HL-60/S4 treated with retinoic acid at 250 ng/mL for 4 days and 3 days (cell line): ENCODE data around the gene NKAPD1.
"Not testable (repeated sequence)": the region's sequence is repeated elsewhere in the genome, so short reads cannot be mapped to it uniquely, and the experiment has no call there.

Source experiments
- in situ Hi-C: fragments of 300-500 bp; cut with MboI; formaldehyde crosslinking; loops from 2 replicates; pipeline ENCODE4 v1.7.0; 2022; ENCODE audit warnings: low sequenced_read_pairs

The NKAPD1 gene

DNA sequence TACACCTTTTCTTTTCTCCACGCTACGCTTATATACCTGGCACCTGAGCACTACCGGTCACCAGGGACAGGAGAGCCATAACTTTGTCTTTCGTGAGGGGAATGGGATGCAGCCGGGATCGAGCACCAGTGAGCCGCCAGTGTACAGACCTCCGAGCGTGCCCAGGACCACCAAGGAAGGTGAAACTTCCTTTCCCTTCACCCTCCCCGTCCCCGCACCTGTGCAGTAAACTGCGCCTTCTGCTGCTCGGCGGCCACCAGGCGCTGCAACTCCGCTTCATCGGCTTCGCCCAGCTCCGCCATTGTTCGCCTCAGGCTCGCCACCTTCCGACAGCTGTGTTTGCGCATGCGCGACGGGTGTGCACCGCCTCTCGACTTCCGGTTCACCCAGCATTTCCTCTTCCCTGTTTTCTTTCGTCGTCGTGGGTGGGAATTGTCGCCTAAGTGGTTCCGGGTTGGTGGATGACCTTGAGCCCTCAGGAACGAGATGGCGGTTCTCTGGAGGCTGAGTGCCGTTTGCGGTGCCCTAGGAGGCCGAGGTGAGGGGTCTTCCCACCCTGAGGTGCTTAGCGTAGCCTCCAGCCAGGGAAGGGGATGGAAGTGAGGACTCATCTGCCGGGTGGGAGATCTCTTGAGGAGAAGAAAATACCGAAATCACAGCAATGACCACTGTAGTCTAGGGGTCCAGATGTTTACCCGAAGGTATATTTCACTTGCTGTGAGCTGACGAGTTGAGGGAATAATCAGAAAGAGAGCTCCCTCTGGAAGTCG is 12.5 kb downstream of the NKAPD1 start, which contains the start of the genes SDHD and TIMM8B:
SDHD (plus strand) TSS at position 452 of the 770 bp plus-strand sequence; CDS start at position 487, 35 bp downstream.
TIMM8B (minus strand) TSS at position 335 of the 770 bp plus-strand sequence; CDS start at position 302, 33 bp downstream.
- in situ Hi-C loops, result no loop called here

DNA sequence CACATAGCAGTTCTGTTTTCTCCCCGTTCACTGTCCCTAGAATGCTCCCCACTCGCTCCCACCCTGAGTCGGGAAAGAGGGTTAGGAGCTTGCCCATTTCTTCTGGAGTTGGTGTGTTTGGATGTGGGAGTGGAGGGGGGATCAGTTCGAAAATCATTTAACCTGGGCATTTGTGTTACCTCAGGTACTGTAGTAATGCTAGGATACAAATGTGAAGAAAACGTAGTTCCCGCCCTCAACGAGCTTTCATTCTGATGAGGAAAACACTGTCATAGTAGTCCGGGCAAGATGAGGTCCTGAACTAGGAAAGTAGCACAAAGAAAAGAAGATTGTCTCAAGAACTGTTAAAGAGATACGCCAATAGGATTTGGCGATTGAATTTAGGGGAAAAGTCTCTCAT is 13.1 kb downstream of the NKAPD1 start:
- in situ Hi-C loops, result no loop called here

DNA sequence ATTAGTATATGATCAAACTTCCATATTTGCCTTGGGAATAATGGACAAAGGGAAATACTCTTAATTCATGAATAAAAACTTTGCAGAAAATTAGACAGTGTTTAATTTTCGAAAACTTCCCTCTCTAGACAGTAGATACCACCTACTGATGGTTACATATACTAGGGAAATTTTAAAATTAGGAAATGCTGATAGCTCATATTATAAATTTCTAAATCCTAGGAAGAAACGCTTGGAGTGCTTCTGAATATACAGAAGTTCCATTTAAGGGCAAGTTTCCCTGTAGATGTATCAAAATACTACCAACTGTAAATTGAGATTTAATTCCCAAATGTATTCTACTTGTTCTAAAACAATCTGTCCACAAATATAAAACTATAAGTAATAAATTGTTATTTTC is 21.2 kb downstream of the NKAPD1 start:
- in situ Hi-C loops, result not testable (repeated sequence)

GRCh38 chr11:112096194-112096593 is 22.1 kb downstream of the NKAPD1 start:
- in situ Hi-C loops, result no loop called here

DNA sequence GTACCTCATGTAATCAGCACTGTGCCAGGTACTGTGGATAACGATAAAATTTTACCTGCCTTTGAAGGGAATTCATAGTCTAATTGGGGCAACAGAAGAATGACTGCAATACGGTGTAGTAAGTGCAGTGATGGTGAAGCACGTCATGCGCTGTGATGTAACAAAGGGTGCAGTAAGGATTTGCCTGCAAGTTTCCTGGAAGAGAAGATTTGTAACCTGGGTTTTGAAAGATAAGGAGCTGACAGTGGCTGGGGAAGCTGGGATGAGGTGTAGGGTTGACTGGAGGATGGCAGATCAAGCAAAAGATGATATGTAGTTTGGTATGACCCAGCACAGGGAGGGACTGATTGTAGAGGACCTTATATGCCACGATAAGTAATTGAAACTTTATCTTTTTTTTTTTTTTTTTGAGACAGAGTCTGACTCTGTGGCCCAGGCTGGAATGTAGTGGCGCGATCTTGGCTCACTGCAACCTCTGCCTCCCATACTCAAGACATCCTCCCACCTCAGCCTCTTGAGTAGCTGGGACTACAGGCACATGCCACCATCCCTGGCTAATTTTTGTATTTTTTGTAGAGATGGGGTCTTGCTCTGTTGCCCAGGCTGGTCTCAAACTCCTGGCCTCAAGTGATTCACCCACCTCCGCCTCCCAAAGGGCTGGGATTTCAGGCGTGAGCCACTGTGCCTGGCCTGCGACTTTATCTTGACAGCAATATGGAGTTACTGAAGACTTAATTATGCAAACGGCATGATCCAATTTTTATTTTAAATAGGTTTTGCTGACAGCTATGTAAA is 23.8 kb downstream of the NKAPD1 start:
- in situ Hi-C loops, result no loop called here

- in situ Hi-C loops, result no loop called here
Observed at GRCh38 chr11:112100462-112100861, 26.4 kb downstream of the NKAPD1 start.

GRCh38 chr11:112103446-112103845 is 29.3 kb downstream of the NKAPD1 start:
- in situ Hi-C loops, result no loop called here

DNA sequence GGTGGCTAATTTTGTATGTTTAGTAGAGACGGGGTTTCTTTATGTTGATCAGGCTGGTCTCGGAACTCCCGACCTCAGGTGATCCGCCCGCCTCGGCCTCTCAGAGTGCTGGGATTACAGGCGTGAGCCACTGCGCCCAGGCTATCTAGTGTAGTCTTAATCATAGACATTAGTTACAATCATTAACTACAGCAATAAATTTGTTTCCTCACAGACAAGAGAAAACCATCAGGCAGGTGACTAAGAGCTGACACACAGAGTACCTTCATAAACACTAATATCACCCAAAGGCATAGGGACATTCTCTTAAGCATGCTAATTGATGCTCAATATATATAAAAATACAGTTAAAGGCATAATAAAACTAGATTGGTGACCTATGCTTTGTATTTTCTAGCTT is 32.0 kb downstream of the NKAPD1 start:
- in situ Hi-C loops, result no loop called here

- in situ Hi-C loops, result no loop called here
Observed at GRCh38 chr11:112113539-112114457, 39.7 kb downstream of the NKAPD1 start.

GRCh38 chr11:112114460-112114859 is 40.4 kb downstream of the NKAPD1 start:
- in situ Hi-C loops, result no loop called here

GRCh38 chr11:112115386-112115785 is 41.3 kb downstream of the NKAPD1 start:
- in situ Hi-C loops, result no loop called here

DNA sequence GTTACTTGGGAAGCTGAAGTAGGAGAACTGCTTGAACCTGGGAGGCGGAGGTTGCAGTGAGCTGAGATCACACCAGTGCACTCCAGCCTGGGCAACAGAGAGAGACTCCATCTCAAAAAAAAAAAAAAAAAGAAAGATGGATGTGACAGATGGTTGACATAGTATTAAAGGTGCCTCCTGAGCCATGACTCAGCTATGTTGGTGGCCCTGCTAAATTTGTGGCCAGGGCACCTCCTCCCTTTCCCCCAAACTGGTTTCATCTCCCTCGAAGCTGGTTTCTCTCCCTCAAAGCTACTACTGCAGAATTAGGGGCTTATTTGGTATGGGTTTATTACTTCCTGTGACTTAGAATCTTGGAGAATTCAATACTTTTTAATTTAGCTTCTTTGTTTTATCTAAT is 44.1 kb downstream of the NKAPD1 start:
- in situ Hi-C loops, result no loop called here

DNA sequence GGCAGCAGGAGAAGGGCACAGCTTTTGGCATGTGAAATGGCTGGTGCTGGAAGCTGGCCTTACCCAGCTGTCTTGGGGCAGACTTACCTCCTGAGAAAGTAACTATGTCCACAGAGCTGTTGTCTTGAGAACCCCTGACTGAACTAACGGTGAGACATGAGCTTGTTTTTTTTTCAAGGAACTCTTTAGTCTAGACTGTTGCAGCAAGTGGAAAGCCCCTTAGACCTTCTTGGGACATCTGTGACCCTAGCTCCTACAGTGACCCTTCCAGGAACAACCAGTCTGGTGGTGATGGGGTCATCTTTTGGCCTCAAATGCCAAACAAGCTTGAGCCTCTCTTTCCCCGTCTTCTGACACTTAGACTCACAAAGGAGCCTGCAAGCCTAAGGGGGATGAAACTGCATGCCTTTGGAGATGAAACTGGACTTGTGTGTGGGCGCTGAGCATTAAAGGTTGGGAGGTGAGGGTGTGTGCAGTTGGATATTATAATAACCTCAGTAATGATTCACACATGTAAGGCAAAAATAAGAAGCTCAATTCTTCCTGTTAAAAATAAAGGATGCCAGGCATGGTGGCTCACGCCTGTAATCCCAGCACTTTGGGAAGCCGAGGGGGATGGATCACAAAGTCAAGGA is 48.0 kb downstream of the NKAPD1 start:
- in situ Hi-C loops, result no loop called here

DNA sequence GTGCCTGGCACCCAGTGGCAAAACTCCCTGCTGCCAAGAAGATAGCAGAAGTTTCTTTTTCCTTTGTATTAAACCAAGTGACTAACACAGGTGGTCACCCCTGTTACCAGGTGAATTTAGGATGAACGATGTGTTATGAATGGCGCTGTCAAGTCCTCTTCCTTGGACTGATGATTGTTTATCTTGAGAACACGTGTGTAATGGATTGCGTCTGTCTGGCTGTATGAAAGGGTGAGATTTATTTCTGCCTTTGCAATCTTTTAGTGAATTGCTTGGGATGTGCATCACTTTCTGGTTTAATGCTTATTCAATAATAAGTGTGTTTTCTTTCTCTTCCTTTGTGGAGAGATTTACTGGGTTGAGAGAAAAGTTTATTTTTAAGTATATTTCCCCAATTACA is 49.0 kb downstream of the NKAPD1 start:
- in situ Hi-C loops, result no loop called here

GRCh38 chr11:112127056-112127455 is 53.0 kb downstream of the NKAPD1 start:
- in situ Hi-C loops, result no loop called here

- in situ Hi-C loops, result no loop called here
Observed at GRCh38 chr11:112128483-112129121, 54.5 kb downstream of the NKAPD1 start.

DNA sequence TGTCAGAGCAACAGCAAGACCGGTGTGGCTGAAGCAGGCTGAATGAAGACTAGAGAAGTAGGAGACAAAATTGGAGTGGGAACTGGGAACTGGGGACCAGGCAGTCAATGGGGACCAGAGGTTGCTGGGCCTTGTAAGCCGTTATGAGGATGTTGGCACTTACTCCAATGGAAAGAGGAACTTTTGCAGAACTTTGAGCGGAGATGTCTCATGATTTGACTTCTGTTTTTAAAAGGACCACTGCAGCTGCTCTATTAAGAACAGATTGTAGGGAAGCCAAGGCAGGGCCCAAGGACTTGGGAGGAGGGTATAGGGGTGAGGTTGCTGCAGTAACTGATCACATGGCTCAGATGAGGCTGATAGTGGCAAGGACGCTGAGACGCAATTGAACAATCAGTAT is 55.6 kb downstream of the NKAPD1 start:
- in situ Hi-C loops, result no loop called here

- in situ Hi-C loops, result no loop called here
Observed at GRCh38 chr11:112132737-112133136, 58.6 kb downstream of the NKAPD1 start.

- in situ Hi-C loops, result no loop called here
Observed at GRCh38 chr11:112134473-112134872, 60.4 kb downstream of the NKAPD1 start.
